GM12891 (cell line): ENCODE measurements around the gene CDH13.

ENCODE experiments used
- DNase-seq: peaks from one replicate; pipeline ENCODE4 v3.0.0; 2011; ENCODE audit warnings: low spot score; ENCODE audit not compliant: insufficient read length
- FAIRE-seq: peaks from 2 replicates; lab custom pipeline; 2011; peaks lifted over from hg19 to GRCh38; lab: Jason Lieb, UNC
- PAX5 ChIP-seq: IDR thresholded peaks from 2 replicates; pipeline ENCODE4 v1.6.1; 2011; ENCODE audit warnings: low read length, moderate library complexity, mild to moderate bottlenecking; ENCODE audit not compliant: insufficient read depth, severe bottlenecking
- POLR2A ChIP-seq: IDR thresholded peaks from 2 replicates; pipeline ENCODE4 v1.6.1; 2011; ENCODE audit warnings: low read depth, low read length, control low read depth
- POLR2AphosphoS5 ChIP-seq: IDR thresholded peaks from 2 replicates; pipeline ENCODE4 v1.6.1; 2011; ENCODE audit warnings: low read depth, low read length, control low read depth
- POU2F2 ChIP-seq: IDR thresholded peaks from 2 replicates; pipeline ENCODE4 v1.6.1; 2011; ENCODE audit warnings: low read depth, mild to moderate bottlenecking, control low read depth, low read length, moderate library complexity
- SPI1 ChIP-seq: IDR thresholded peaks from 2 replicates; pipeline ENCODE4 v1.6.1; 2011; ENCODE audit warnings: low read depth, low read length, control low read depth
- TAF1 ChIP-seq: IDR thresholded peaks from 2 replicates; pipeline ENCODE4 v1.6.1; 2011; ENCODE audit warnings: low read depth, low read length, control low read depth

CDH13 gene

GRCh38 chr16:83270640-83271039, 643.9 kb downstream of the CDH13 start:
- TF ChIP-seq POLR2AphosphoS5 (no peak), POLR2A (no peak), SPI1 (no peak), TAF1 (no peak), POU2F2 (no peak), PAX5 (no peak)
- FAIRE-seq, result no peak
- DNase-seq, result no peak

DNA sequence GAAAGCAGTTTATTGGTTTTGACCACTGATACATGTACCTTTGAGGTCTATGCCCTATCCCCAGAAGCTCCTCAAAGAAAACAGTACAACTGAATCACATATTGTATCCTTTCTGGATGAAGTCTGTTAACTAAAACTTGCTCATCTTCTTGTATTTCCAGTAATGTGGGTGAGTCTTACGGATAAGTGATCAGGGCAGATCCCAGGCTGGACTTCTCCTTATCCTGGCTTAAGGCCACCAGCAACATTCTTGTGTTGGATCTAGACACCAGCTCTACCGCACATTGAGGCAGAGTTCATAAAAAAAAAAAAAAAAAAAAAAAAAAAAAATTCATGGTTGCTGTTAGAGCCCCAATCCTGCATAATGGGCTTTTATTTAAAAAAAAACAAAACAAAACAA, 644.4 kb downstream of the CDH13 start:
- FAIRE-seq, result no peak
- no peak for TF ChIP-seq TAF1
- TF ChIP-seq POLR2A, result no peak
- no peak for TF ChIP-seq SPI1
- no peak for TF ChIP-seq POLR2AphosphoS5
- no peak for TF ChIP-seq POU2F2
- no peak for TF ChIP-seq PAX5
- DNase-seq, result no peak

- no peak for TF ChIP-seq PAX5
- TF ChIP-seq SPI1, result no peak
- TF ChIP-seq POLR2A, result no peak
- TF ChIP-seq TAF1, result no peak
- no peak for TF ChIP-seq POU2F2
- no peak for TF ChIP-seq POLR2AphosphoS5
- FAIRE-seq, result no peak
These were observed 645.3 kb downstream of the CDH13 start for GRCh38 chr16:83271970-83272575.

GRCh38 chr16:83272843-83273242, 646.1 kb downstream of the CDH13 start:
- no peak for DNase-seq
- no peak for FAIRE-seq
- TF ChIP-seq POU2F2, result no peak
- TF ChIP-seq SPI1, result no peak
- no peak for TF ChIP-seq POLR2AphosphoS5
- no peak for TF ChIP-seq TAF1
- no peak for TF ChIP-seq POLR2A
- TF ChIP-seq PAX5, result no peak

More at GRCh38 chr16:83271970-83272575, 645.3 kb downstream of the CDH13 start:
- no peak for DNase-seq

GRCh38 chr16:83273504-83274173, 646.9 kb downstream of the CDH13 start:
- DNase-seq, result no peak
- no peak for TF ChIP-seq POLR2A
- TF ChIP-seq POLR2AphosphoS5, result no peak
- TF ChIP-seq PAX5, result no peak
- TF ChIP-seq SPI1, result no peak
- TF ChIP-seq TAF1, result no peak
- TF ChIP-seq POU2F2, result no peak
- FAIRE-seq, result no peak

DNA sequence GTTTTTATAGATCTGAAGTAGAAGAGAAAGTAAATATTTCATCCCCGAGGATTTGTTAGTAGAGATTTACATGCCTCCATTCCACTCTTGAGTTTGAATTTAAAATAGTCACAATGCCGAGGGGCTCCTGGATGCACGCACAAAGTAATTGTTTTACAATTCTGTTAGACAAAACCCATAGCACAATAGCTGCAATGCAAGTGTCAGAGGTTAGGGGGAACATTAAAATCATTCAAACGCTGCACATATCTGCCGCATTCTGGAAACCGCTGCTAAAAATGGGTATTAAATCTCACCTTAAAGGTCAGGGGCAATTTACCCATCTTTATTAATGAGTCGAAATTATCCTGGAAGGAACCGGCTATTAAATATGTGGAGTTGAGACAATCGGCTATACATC, 652.5 kb downstream of the CDH13 start:
- no peak for TF ChIP-seq PAX5
- TF ChIP-seq POLR2A, result no peak
- no peak for TF ChIP-seq POU2F2
- no peak for TF ChIP-seq TAF1
- TF ChIP-seq SPI1, result no peak
- no peak for TF ChIP-seq POLR2AphosphoS5
- DNase-seq (no peak), FAIRE-seq (no peak)

GRCh38 chr16:83285921-83286320, 659.2 kb downstream of the CDH13 start:
- DNase-seq (no peak), FAIRE-seq (no peak)
- no peak for TF ChIP-seq POU2F2
- no peak for TF ChIP-seq POLR2A
- TF ChIP-seq TAF1, result no peak
- no peak for TF ChIP-seq SPI1
- TF ChIP-seq POLR2AphosphoS5, result no peak
- TF ChIP-seq PAX5, result no peak

DNA sequence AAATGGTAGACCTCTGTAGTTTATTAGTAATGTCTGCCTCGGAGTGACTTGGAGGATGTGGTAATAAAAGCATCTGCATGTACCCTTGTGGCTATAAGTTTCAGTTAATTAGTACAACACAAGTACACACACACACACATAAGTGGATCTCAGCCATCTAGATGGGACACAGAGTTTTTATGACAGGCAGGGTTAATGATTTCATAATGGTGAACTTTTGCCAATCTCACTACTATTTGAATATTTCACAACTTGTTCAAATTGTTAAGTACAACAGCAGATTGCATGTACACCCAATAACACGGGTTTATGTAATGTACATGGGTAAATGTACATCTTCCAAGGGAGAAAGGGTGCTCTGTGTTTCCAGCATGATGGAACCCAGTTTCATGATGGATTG, 669.7 kb downstream of the CDH13 start:
- TF ChIP-seq POLR2AphosphoS5 (no peak), PAX5 (no peak), POLR2A (no peak), POU2F2 (no peak), TAF1 (no peak), SPI1 (no peak)
- no peak for FAIRE-seq

GRCh38 chr16:83298541-83298940, 671.8 kb downstream of the CDH13 start:
- TF ChIP-seq TAF1 (no peak), SPI1 (no peak), PAX5 (no peak), POLR2AphosphoS5 (no peak), POLR2A (no peak), POU2F2 (no peak)
- DNase-seq (no peak), FAIRE-seq (no peak)

More for the DNA sequence above, 669.7 kb downstream of the CDH13 start:
- no peak for DNase-seq

DNA sequence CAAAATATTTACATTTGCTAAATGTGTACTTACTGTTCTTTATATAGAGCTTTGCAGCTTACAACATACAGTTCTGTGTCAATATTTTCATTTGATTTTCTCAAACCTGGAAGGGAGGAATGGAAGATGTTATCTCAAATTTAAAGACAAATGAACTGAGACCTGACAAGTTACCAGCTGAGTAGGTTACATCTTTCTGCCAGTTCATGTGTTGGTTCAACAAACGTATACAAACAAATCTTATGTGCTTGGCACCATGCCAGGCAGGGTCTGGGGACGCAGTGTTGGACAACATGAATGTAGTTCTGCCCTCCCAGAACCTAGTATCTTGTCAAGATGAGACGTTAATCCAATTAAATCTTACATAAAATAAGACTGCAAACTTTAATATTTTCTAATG, 673.6 kb downstream of the CDH13 start:
- FAIRE-seq (no peak), DNase-seq (no peak)
- TF ChIP-seq SPI1 (no peak), POLR2AphosphoS5 (no peak), POLR2A (no peak), TAF1 (no peak), POU2F2 (no peak), PAX5 (no peak)
